Heart left ventricle (tissue), 13 donors: ENCODE results near the gene CCDC159.

Experiments used
- POLR2A ChIP-seq, 2 donors: fragments of 450-650 bp; IDR thresholded peaks; one replicate each; pipeline ENCODE4 v1.6.1; 2017; ENCODE audit warnings: antibody characterized with exemption in 2 of 2, mild to moderate bottlenecking in 2 of 2, moderate library complexity in 2 of 2
- TF ChIP-seq, protein P1 (sequence below), 12 donors: fragments of 200-600 bp; sonication (generic) in 4 of 12; IDR thresholded peaks; one replicate each; pipeline versions ENCODE4 v1.5.0 to v1.8.0; 2018 to 2022; ENCODE audit warnings: antibody characterized with exemption in 12 of 12, mild to moderate bottlenecking in 5 of 12
- donor health status: ischemic (EF 13 %, LVEDD 7.1; RV severe dilation, severe dysfunction).
- donor health status: DM: no; HTN: yes; CAD: no.
- donor health status: DM: no; HTN: no; CAD: no.
- donor health status: ischemic (EF 25% LVEDD 6.9; RV normal size, moderate dysfunction).
- donor health status: ischemic (EF 25% LVEDD 5.7; RV mildly dilated, moderate dysfunction).
- donor health status: ischemic (EF 35%, LVEDD 5.7; RV mildly dilated, moderate dysfunction).
- donor health status: nonischemic (EF 11% LVEDD 7.7; RV severe dilation, severe dysfunction).
- donor health status: DM: yes; HTN: yes; CAD: no.
- donor health status: PGD.
- donor health status: ischemic (EF 29% LVEDD 5.4; RV normal size, mild dysfunction).
- donor health status: nonischemic (EF 23%, LVEDD 6.1; RV moderate dilation, normal function).

- TF ChIP-seq, protein P1, sequence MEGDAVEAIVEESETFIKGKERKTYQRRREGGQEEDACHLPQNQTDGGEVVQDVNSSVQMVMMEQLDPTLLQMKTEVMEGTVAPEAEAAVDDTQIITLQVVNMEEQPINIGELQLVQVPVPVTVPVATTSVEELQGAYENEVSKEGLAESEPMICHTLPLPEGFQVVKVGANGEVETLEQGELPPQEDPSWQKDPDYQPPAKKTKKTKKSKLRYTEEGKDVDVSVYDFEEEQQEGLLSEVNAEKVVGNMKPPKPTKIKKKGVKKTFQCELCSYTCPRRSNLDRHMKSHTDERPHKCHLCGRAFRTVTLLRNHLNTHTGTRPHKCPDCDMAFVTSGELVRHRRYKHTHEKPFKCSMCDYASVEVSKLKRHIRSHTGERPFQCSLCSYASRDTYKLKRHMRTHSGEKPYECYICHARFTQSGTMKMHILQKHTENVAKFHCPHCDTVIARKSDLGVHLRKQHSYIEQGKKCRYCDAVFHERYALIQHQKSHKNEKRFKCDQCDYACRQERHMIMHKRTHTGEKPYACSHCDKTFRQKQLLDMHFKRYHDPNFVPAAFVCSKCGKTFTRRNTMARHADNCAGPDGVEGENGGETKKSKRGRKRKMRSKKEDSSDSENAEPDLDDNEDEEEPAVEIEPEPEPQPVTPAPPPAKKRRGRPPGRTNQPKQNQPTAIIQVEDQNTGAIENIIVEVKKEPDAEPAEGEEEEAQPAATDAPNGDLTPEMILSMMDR (IDR thresholded peaks at IDR 0.05), result no peak
- TF ChIP-seq POLR2A (IDR thresholded peaks at IDR 0.05), result no peak
These were observed 24.9 kb upstream of the CCDC159 start for GRCh38 chr19:11321191-11322126.
